ENCODE measurements around the gene P3H4. TPM values are rescaled to one million over a fixed set of nuclear protein-coding genes. Genes with fewer than 3 reads are reported as not detected.

P3H4 gene
- total and polyA plus RNA-seq, 2 donors (not counting 3 experiments of a cell fraction or from before 2014, with no cell fraction given) = 39.2 to 58.3 TPM

GRCh38 chr17:41754066-41754465 lies 57.7 kb downstream of the P3H4 start:
- no peaks in the 10 kb centered on the region for H3K4me1 ChIP-seq (ENCODE audit: control insufficient read depth, extremely low read depth, insufficient read depth, low read length)
- no peaks in the 10 kb centered on the region for H3K79me2 ChIP-seq (ENCODE audit: control insufficient read depth, insufficient read depth, low read length)
- no peak overlapping the region for H3K9ac ChIP-seq (replicated peaks; ENCODE audit: extremely low read depth, insufficient read depth, low read length)
- H3K4me3 ChIP-seq (replicated peaks in 1 of 3; ENCODE audit: insufficient read depth in 1 of 3, low read depth in 1 of 3, low read length in 3 of 3) = no peak overlapping the region
- dilution Hi-C loops (cut with MboI; ENCODE audit: extremely low pct_ligation_motif_present, low sequenced_read_pairs) = no loop called here
- intact Hi-C loops (cut with micrococcal nuclease) = no loop called here
- ChIA-PET CTCF (interaction anchor here (1.2 to 2.5 kb wide), 2 partner anchors 13 to 32 kb away, joined by 3 to 13 read pairs; partner anchors contain the start of gene JUP), POLR2A (interaction anchor here (0.9 to 1.0 kb wide), 2 partner anchors 9 to 32 kb away, joined by 3 to 4 read pairs; partner anchors contain the start of gene JUP)
- DNase-seq (ENCODE audit: low read depth, low spot score) (no peak), FAIRE-seq (no peak)
- no peak overlapping the region for H3K27ac ChIP-seq (ENCODE audit: insufficient read depth, low read depth, low read length)
- H3K9me3 ChIP-seq (replicated peaks; ENCODE audit: control insufficient read depth, insufficient read depth, low read length) = no peaks in the 10 kb centered on the region
- H3K4me2 ChIP-seq (ENCODE audit: insufficient read depth, low read length) = no peak overlapping the region
- TF ChIP-seq POLR2A (IDR thresholded peaks at IDR 0.05; ENCODE audit: low read depth, low read length) (no peak), POLR2AphosphoS5 (IDR thresholded peaks at IDR 0.05; ENCODE audit: insufficient read depth, low read depth, low read length) (no peak), FOS (IDR thresholded peaks at IDR 0.05; ENCODE audit: borderline replicate concordance, insufficient read depth, low read length) (no peak), EZH2 (IDR thresholded peaks at IDR 0.05; ENCODE audit: borderline replicate concordance, low read depth, low read length, severe bottlenecking) (no peak), GATA2 (IDR thresholded peaks at IDR 0.05; ENCODE audit: insufficient read depth, insufficient read length, low read depth, low read length) (no peak), MYC (IDR thresholded peaks at IDR 0.05; ENCODE audit: low read depth, low read length) (no peak), JUN (IDR thresholded peaks at IDR 0.05; ENCODE audit: borderline replicate concordance, insufficient read depth, insufficient read length, low read depth) (no peak)
- TF ChIP-seq, protein P1, sequence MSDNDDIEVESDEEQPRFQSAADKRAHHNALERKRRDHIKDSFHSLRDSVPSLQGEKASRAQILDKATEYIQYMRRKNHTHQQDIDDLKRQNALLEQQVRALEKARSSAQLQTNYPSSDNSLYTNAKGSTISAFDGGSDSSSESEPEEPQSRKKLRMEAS (IDR thresholded peaks at IDR 0.05; ENCODE audit: insufficient read depth, insufficient read length) = no peak
- TF ChIP-seq, protein P2, sequence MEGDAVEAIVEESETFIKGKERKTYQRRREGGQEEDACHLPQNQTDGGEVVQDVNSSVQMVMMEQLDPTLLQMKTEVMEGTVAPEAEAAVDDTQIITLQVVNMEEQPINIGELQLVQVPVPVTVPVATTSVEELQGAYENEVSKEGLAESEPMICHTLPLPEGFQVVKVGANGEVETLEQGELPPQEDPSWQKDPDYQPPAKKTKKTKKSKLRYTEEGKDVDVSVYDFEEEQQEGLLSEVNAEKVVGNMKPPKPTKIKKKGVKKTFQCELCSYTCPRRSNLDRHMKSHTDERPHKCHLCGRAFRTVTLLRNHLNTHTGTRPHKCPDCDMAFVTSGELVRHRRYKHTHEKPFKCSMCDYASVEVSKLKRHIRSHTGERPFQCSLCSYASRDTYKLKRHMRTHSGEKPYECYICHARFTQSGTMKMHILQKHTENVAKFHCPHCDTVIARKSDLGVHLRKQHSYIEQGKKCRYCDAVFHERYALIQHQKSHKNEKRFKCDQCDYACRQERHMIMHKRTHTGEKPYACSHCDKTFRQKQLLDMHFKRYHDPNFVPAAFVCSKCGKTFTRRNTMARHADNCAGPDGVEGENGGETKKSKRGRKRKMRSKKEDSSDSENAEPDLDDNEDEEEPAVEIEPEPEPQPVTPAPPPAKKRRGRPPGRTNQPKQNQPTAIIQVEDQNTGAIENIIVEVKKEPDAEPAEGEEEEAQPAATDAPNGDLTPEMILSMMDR (IDR thresholded peaks at IDR 0.05; ENCODE audit: extremely low read depth in 1 of 2, insufficient read depth in 1 of 2, low read depth in 1 of 2, low read length in 2 of 2) = no peak
- BruUV-seq (replicated peaks) = no TSS peak
- no peaks in the 10 kb centered on the region for H3K27me3 ChIP-seq (ENCODE audit: control insufficient read depth in 2 of 2, insufficient read depth in 2 of 2, low read length in 2 of 2)
- H2AFZ ChIP-seq (ENCODE audit: low read depth, low read length) = no peak overlapping the region
- peaks cover 0 to 48% of the 10 kb centered on the region in 2 experiments for H3K36me3 ChIP-seq (ENCODE audit: control insufficient read depth in 2 of 2, extremely low read depth in 1 of 2, insufficient read depth in 2 of 2, low read length in 2 of 2)
- H3K9me1 ChIP-seq (replicated peaks; ENCODE audit: control insufficient read depth, extremely low read depth, insufficient read depth, low read length) = no peaks in the 10 kb centered on the region
- H4K20me1 ChIP-seq (replicated peaks; ENCODE audit: control insufficient read depth, extremely low read depth, insufficient read depth, low read length) = no peaks in the 10 kb centered on the region

Other genes with a start within 250 kb of the P3H4 start
- gene KRT9, start 239.9 kb downstream of the P3H4 start, total RNA-seq = not detected in 2 replicates
- not detected in 2 replicates for gene KRT9, start 239.9 kb downstream of the P3H4 start, polyA plus RNA-seq
- 0.18 and 0.66 TPM in 2 replicates for gene KRT14, start 225.1 kb downstream of the P3H4 start, total RNA-seq
- 0.11 and 0.12 TPM in 2 replicates for gene KRT14, start 225.1 kb downstream of the P3H4 start, polyA plus RNA-seq
- not detected in 2 replicates for gene KRT16, start 199.2 kb downstream of the P3H4 start, total RNA-seq
- gene KRT16, start 199.2 kb downstream of the P3H4 start, polyA plus RNA-seq = not detected in 2 replicates
- 0.55 and 1.6 TPM in 2 replicates for gene KRT17, start 187.4 kb downstream of the P3H4 start, total RNA-seq
- 0.83 and 0.96 TPM in 2 replicates for gene KRT17, start 187.4 kb downstream of the P3H4 start, polyA plus RNA-seq
- gene EIF1, start 123.1 kb downstream of the P3H4 start, total RNA-seq = 814 and 839 TPM in 2 replicates
- gene EIF1, start 123.1 kb downstream of the P3H4 start, polyA plus RNA-seq = 145 and 168 TPM in 2 replicates
- gene GAST, start 99.6 kb downstream of the P3H4 start, total RNA-seq = not detected in 2 replicates
- not detected in 2 replicates for gene GAST, start 99.6 kb downstream of the P3H4 start, polyA plus RNA-seq
- 0.23 and 0.24 TPM in 2 replicates for gene HAP1, start 77.3 kb downstream of the P3H4 start, total RNA-seq
- 0.07 and 0.11 TPM in 2 replicates for gene HAP1, start 77.3 kb downstream of the P3H4 start, polyA plus RNA-seq
- 170 and 171 TPM in 2 replicates for gene JUP, start 25.2 kb downstream of the P3H4 start, total RNA-seq
- gene JUP, start 25.2 kb downstream of the P3H4 start, polyA plus RNA-seq = 98.0 and 100 TPM in 2 replicates
- 163 and 168 TPM in 2 replicates for gene FKBP10, start 1.1 kb upstream of the P3H4 start, total RNA-seq
- 377 and 431 TPM in 2 replicates for gene FKBP10, start 1.1 kb upstream of the P3H4 start, polyA plus RNA-seq
- 57.4 and 67.3 TPM in 2 replicates for gene NT5C3B, start 24.3 kb upstream of the P3H4 start, total RNA-seq
- 75.5 and 92.5 TPM in 2 replicates for gene NT5C3B, start 24.3 kb upstream of the P3H4 start, polyA plus RNA-seq
- gene KLHL10, start 25.9 kb upstream of the P3H4 start, total RNA-seq = not detected in 2 replicates
- 0.10 TPM in 1 of 2 replicates, not detected in the other for gene KLHL10, start 25.9 kb upstream of the P3H4 start, polyA plus RNA-seq
- gene KLHL11, start 53.5 kb upstream of the P3H4 start, total RNA-seq = 11.0 and 12.6 TPM in 2 replicates
- 2.9 and 3.1 TPM in 2 replicates for gene KLHL11, start 53.5 kb upstream of the P3H4 start, polyA plus RNA-seq
- gene ACLY, start 107.0 kb upstream of the P3H4 start, total RNA-seq = 324 and 329 TPM in 2 replicates
- 174 and 176 TPM in 2 replicates for gene ACLY, start 107.0 kb upstream of the P3H4 start, polyA plus RNA-seq
- gene ODAD4, start 118.7 kb upstream of the P3H4 start, total RNA-seq = 0.60 and 1.0 TPM in 2 replicates
- gene ODAD4, start 118.7 kb upstream of the P3H4 start, polyA plus RNA-seq = 0.19 TPM in 1 of 2 replicates, not detected in the other
- gene CNP, start 154.8 kb upstream of the P3H4 start, total RNA-seq = 84.9 and 88.3 TPM in 2 replicates
- 48.6 and 49.4 TPM in 2 replicates for gene CNP, start 154.8 kb upstream of the P3H4 start, polyA plus RNA-seq
- 103 and 111 TPM in 2 replicates for gene DNAJC7, start 205.5 kb upstream of the P3H4 start, total RNA-seq
- gene DNAJC7, start 205.5 kb upstream of the P3H4 start, polyA plus RNA-seq = 16.0 and 19.8 TPM in 2 replicates
- gene NKIRAS2, start 208.1 kb upstream of the P3H4 start, total RNA-seq = 57.3 and 60.4 TPM in 2 replicates
- gene NKIRAS2, start 208.1 kb upstream of the P3H4 start, polyA plus RNA-seq = 87.6 and 96.9 TPM in 2 replicates
- 0.18 and 0.20 TPM in 2 replicates for gene C17orf113, start 238.7 kb upstream of the P3H4 start, total RNA-seq
- gene C17orf113, start 238.7 kb upstream of the P3H4 start, polyA plus RNA-seq = 0.19 and 0.30 TPM in 2 replicates

Measured in endothelial cell of umbilical vein (primary cell).